HepG2 (cell line): ENCODE measurements around the gene KLHL28. TPM values are rescaled to one million over a fixed set of nuclear protein-coding genes. Genes with fewer than 3 reads are reported as not detected.
A peak's percentile ranks its signal among the peaks of the same experiment; 100 is the strongest.

Experiments used
- E2F5 ChIP-seq: sonication (generic); formaldehyde crosslinking; conservative IDR thresholded peaks from 2 replicates; pipeline ENCODE4 v1.4.0; 2020; ENCODE audit warnings: missing genetic modification reagents
- ELF1 ChIP-seq: sonication (generic); formaldehyde crosslinking; IDR thresholded peaks from 2 replicates; pipeline ENCODE4 v1.4.0; 2020; ENCODE audit warnings: missing genetic modification reagents
- GABPA ChIP-seq, 2 experiments: IDR thresholded peaks; 2 replicates each; pipeline ENCODE4 v1.6.1; 2011 to 2016; ENCODE audit warnings: low read depth in 2 of 2, low read length in 1 of 2, missing biosample characterization in 1 of 2, missing genetic modification characterization in 1 of 2
- HNF1B ChIP-seq: sonication (generic); formaldehyde crosslinking; IDR thresholded peaks from 2 replicates; pipeline ENCODE4 v1.5.1; 2020; ENCODE audit warnings: mild to moderate bottlenecking, moderate library complexity, missing genetic modification reagents
- KDM5B ChIP-seq: sonication (generic); formaldehyde crosslinking; IDR thresholded peaks from 2 replicates; pipeline ENCODE4 v1.4.0; 2020; ENCODE audit warnings: missing genetic modification reagents, mild to moderate bottlenecking, borderline replicate concordance
- KLF12 ChIP-seq: sonication (generic); formaldehyde crosslinking; IDR thresholded peaks from 2 replicates; pipeline ENCODE4 v1.4.0; 2020; ENCODE audit warnings: missing genetic modification reagents, borderline replicate concordance
- KLF15 ChIP-seq: sonication (generic); formaldehyde crosslinking; IDR thresholded peaks from 2 replicates; pipeline ENCODE4 v1.8.1; 2023; ENCODE audit warnings: borderline replicate concordance, mild to moderate bottlenecking, inconsistent platforms, missing genetic modification reagents, mixed read lengths
- MAF1 ChIP-seq: sonication (generic); formaldehyde crosslinking; IDR thresholded peaks from 2 replicates; pipeline ENCODE4 v1.5.0; 2020; ENCODE audit warnings: missing genetic modification reagents, borderline replicate concordance
- MAFG ChIP-seq: sonication (generic); formaldehyde crosslinking; IDR thresholded peaks from 2 replicates; pipeline ENCODE4 v1.5.1; 2020; ENCODE audit warnings: mild to moderate bottlenecking, missing genetic modification reagents
- MYNN ChIP-seq: sonication (generic); formaldehyde crosslinking; IDR thresholded peaks from 2 replicates; pipeline ENCODE4 v1.4.0; 2020; ENCODE audit warnings: mild to moderate bottlenecking, low read depth, missing genetic modification reagents
- PCBP1 ChIP-seq: fragments of 200-400 bp; formaldehyde crosslinking; IDR thresholded peaks from 2 replicates; pipeline ENCODE4 v1.6.1; 2017; ENCODE audit warnings: mild to moderate bottlenecking, low read depth, low read length, borderline replicate concordance
- RARA ChIP-seq: IDR thresholded peaks from 2 replicates; pipeline ENCODE4 v1.6.1; 2016; ENCODE audit warnings: missing genetic modification reagents, missing compliant biosample characterization
- SOX13 ChIP-seq, 3 experiments: fragments of 450-650 bp in 1 of 3; sonication (generic) in 1 of 3; formaldehyde crosslinking in 1 of 3; IDR thresholded peaks in 2 of 3; conservative IDR thresholded peaks in 1 of 3; 2 replicates each; pipeline versions ENCODE4 v1.5.0 to v1.6.1; 2016 to 2020; ENCODE audit warnings: antibody characterized with exemption in 1 of 3, mild to moderate bottlenecking in 1 of 3, missing compliant biosample characterization in 1 of 3, missing genetic modification reagents in 1 of 3, moderate library complexity in 1 of 3
- TFDP2 ChIP-seq: sonication (generic); formaldehyde crosslinking; IDR thresholded peaks from 2 replicates; pipeline ENCODE4 v1.4.0; 2020; ENCODE audit warnings: missing genetic modification reagents
- ZNF460 ChIP-seq: sonication (generic); formaldehyde crosslinking; IDR thresholded peaks from 2 replicates; pipeline ENCODE4 v1.5.1; 2020; ENCODE audit warnings: missing genetic modification reagents, mild to moderate bottlenecking, borderline replicate concordance
- ZNF574 ChIP-seq: sonication (generic); formaldehyde crosslinking; IDR thresholded peaks from 2 replicates; pipeline ENCODE4 v1.4.0; 2020; ENCODE audit warnings: missing genetic modification reagents
- polyA plus RNA-seq, 8 experiments: library from polyadenylated mRNA; depleted of rRNA in 3 of 8; stranded (reverse) in 7 of 8; unstranded in 1 of 8; fragments of >200 nt; fragmentation: Illumina TruSeq in 4 of 8; extraction: Trizol in 4 of 8; gene quantifications; 2 replicates each; pipeline versions ENCODE4 v1.2.1 to v1.2.3, GENCODE V29; 2011 to 2016; ENCODE audit warnings: low read depth in 4 of 8, missing spikeins in 1 of 8, mixed read lengths in 1 of 8; ENCODE audit not compliant: insufficient read depth in 1 of 8
- total RNA-seq, 5 experiments: library from RNA; depleted of rRNA; stranded (reverse); fragments of >200 nt; fragmentation: Illumina TruSeq; extraction: Trizol; gene quantifications; 2 replicates each; pipeline ENCODE4 v1.2.3, GENCODE V29; 2016; ENCODE audit warnings: low read depth in 1 of 5
- TF ChIP-seq, protein P1 (sequence below): IDR thresholded peaks from 2 replicates; pipeline ENCODE4 v1.6.1; 2016; ENCODE audit warnings: missing compliant biosample characterization, missing genetic modification reagents, borderline replicate concordance
- TF ChIP-seq, protein P2 (sequence below): IDR thresholded peaks from 2 replicates; pipeline ENCODE4 v1.6.1; 2012; ENCODE audit warnings: inconsistent platforms

The KLHL28 gene
- total and polyA plus RNA-seq, 2 of the 13 experiments (the other 11 are each of a cell fraction or from before 2014, with no cell fraction given), result 3.4 to 6.6 TPM

DNA sequence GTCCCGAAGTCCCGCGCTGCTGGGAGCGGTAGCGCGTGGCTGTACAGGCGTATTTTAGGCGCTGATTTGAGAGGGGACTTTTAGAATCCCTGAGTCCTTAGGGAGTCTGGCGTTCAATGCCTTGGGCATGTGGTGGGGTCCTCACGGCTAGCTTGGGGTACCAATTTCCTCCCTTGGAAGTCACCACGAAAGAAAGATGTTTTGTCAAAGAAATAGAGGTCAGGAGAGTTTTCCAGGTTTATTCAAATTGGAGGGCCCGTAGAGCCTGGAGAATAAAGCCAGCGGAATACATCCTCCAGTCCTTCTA, 63.9 kb downstream of the KLHL28 start (continued):
- TF ChIP-seq MAF1 (CRISPR knock-in tag) (no peak), E2F5 (0 out of 2 replicates have a peak, but pooled peaks have one; percentile 6), ZNF460 (no peak), RARA (CRISPR knock-in tag) (0 out of 2 replicates have a peak, but pooled peaks have one; percentile 1), KLF12 (no peak), PCBP1 (no peak), HNF1B (CRISPR knock-in tag) (0 out of 2 replicates have a peak, but pooled peaks have one; percentile 9), TFDP2 (CRISPR knock-in tag) (0 out of 2 replicates have a peak, but pooled peaks have one; percentile 69), MYNN (CRISPR knock-in tag) (no peak), ZNF574 (CRISPR knock-in tag) (no peak), KLF15 (CRISPR knock-in tag) (0 out of 2 replicates have a peak, but pooled peaks have one; percentile 82), MAFG (no peak), ELF1 (0 out of 2 replicates have a peak, but pooled peaks have one; percentile 14), GABPA (IDR thresholded peaks at IDR 0.05; ENCODE audit: low read depth, low read length) (no peak), GABPA (CRISPR knock-in tag; IDR thresholded peaks at IDR 0.05; ENCODE audit: low read depth) (0 out of 2 replicates have a peak, but pooled peaks have one; percentile 12), KDM5B (CRISPR knock-in tag) (no peak), SOX13 (IDR thresholded peaks at IDR 0.05) (no peak), SOX13 (CRISPR knock-in tag; conservative IDR thresholded peaks at IDR 0.05 in 1 of 2, IDR thresholded peaks at IDR 0.05 in 1 of 2) (0 out of 4 replicates have a peak, but pooled peaks of 1 of the 2 experiments have one; percentile 12)
- TF ChIP-seq, protein P1, sequence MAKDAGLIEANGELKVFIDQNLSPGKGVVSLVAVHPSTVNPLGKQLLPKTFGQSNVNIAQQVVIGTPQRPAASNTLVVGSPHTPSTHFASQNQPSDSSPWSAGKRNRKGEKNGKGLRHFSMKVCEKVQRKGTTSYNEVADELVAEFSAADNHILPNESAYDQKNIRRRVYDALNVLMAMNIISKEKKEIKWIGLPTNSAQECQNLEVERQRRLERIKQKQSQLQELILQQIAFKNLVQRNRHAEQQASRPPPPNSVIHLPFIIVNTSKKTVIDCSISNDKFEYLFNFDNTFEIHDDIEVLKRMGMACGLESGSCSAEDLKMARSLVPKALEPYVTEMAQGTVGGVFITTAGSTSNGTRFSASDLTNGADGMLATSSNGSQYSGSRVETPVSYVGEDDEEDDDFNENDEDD (CRISPR knock-in tag), result peak; percentile 81; the same call in 1 of the 2 replicates
- TF ChIP-seq, protein P2, sequence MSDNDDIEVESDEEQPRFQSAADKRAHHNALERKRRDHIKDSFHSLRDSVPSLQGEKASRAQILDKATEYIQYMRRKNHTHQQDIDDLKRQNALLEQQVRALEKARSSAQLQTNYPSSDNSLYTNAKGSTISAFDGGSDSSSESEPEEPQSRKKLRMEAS, result peak; percentile 63; the same call in 1 of the 2 replicates
- TF ChIP-seq, all 625 proteins: peak for 38
